ENCODE data around the gene RPRD1A.
A peak's percentile ranks its signal among the peaks of the same experiment; 100 is the strongest.
"Not testable (repeated sequence)": the region's sequence is repeated elsewhere in the genome, so short reads cannot be mapped to it uniquely, and the experiment has no call there.

The RPRD1A gene

DNA sequence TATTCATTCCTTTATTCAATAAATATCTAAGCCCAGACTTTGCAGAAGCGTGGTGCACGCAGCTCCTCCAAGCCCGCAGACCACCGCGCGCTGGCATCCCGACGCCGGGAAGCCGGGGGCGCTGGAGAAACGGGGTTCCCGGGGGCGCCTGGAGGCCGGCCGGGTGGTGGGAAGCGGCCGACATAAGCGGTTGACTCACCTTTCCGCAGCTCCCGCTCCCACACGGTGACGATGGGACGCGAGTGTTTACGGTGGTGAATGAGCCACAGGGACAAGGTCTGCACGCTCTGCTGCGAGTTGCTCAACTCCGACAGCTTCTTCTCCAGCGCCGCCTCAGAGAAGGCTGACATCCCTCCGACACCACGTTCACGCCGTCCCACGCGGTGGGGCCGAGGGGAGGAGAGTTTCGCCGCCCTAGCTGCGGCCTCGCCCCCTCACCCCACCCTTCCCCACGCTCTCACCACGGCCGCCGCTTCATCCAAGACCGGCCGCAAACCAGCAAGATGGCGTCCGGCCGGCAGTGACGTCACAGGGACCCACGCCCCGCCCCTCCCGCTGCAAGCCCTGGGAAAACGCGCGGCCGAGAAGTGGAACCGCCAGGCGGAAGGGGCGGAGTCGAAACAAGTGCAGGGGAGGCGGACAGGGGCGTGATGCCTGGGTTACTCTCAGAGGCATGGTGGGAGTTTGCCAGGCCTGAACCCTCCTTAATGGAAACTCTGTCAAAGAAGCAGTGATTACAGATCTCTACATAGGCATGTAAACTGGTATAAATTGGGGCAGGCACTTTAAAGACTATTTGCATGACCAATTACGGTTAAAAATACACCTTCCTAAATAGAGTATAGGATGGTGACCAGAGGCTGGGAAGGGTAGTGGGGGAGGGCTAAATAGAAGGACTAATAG, at the start of gene RPRD1A:
TSS of gene RPRD1A (minus strand) at position 505 of the 903 bp plus-strand sequence. CDS start at position 350, 155 bp downstream.
- H3K9ac ChIP-seq (ENCODE audit: low read length in 5 of 5): peak within 1 kb of the TSS; percentile 74 to 87 (median 83)
- no peaks in the 10 kb centered on the region for H3K36me3 ChIP-seq (ENCODE audit: control insufficient read depth in 5 of 5, insufficient read depth in 5 of 5, low read length in 5 of 5)
- H3K9me3 ChIP-seq (ENCODE audit: control insufficient read depth in 5 of 5, low read length in 5 of 5): no peaks in the 10 kb centered on the region
- peak within 1 kb of the TSS; percentile 79 for H3K27ac ChIP-seq (ENCODE audit: low read depth, low read length)
- peaks cover 0 to 7% (median 0%) of the 10 kb centered on the region in 5 donors for H3K27me3 ChIP-seq (ENCODE audit: control insufficient read depth in 5 of 5, insufficient read depth in 4 of 5, low read length in 5 of 5)
- peaks cover 7 to 20% (median 18%) of the 10 kb centered on the region in 5 donors for H3K4me1 ChIP-seq (ENCODE audit: control insufficient read depth in 5 of 5, insufficient read depth in 5 of 5, low read length in 5 of 5)
- H3K4me3 ChIP-seq (ENCODE audit: low read depth in 1 of 5, low read length in 5 of 5): peak within 1 kb of the TSS; percentile 82 to 97 (median 95)

DNA sequence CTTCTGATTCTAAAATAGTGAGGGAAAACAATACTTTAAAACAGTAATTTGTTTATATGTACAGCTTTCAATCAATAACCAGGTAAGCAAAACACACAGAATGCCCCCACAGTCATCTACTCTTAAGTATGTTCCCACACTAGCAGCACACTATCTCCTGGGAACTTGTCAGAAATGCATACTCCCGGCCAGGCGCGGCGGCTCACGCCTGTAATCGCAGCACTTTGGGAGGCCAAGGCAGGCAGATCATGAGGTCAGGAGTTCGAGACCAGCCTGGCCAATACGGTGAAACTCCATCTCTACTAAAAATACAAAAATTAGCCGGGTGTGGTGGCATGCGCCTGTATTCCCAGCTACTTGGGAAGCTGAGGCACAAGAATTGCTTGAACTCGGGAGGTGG, 49.4 kb upstream of the RPRD1A start:
- H3K27ac ChIP-seq (ENCODE audit: low read depth, low read length); H3K27me3 ChIP-seq (ENCODE audit: control insufficient read depth in 5 of 5, insufficient read depth in 4 of 5, low read length in 5 of 5): not testable (repeated sequence)
- H3K36me3 ChIP-seq (ENCODE audit: control insufficient read depth in 5 of 5, insufficient read depth in 5 of 5, low read length in 5 of 5): peaks cover 30 to 64% (median 46%) of the 10 kb centered on the region in 5 donors

DNA sequence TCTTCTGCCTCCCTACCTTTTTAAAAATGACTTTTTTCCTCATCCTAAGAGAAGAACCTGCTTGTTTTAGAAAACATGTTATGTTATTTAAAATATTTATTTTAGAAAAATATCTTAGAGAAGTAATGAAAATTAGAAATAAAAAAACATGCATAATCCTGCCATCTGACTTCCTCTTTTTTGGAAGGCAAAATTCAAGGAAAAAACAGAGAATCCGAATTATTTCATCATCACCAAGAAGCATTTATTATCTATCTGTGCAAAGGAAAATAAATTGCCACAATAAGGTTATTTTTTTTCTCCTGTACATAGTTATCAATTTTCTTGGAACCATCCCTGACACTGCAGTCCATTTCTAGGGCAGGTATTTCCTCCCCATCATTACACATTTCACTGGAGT, 47.4 kb upstream of the RPRD1A start:
- H3K27me3 ChIP-seq (ENCODE audit: control insufficient read depth in 5 of 5, insufficient read depth in 4 of 5, low read length in 5 of 5): no peaks in the 10 kb centered on the region
- peaks cover 27 to 63% (median 50%) of the 10 kb centered on the region in 5 donors for H3K36me3 ChIP-seq (ENCODE audit: control insufficient read depth in 5 of 5, insufficient read depth in 5 of 5, low read length in 5 of 5)
- no peak overlapping the region for H3K9ac ChIP-seq (ENCODE audit: low read length in 5 of 5)
- no peak overlapping the region for H3K4me3 ChIP-seq (ENCODE audit: low read depth in 1 of 5, low read length in 5 of 5)
- H3K27ac ChIP-seq (ENCODE audit: low read depth, low read length): no peak overlapping the region
- H3K9me3 ChIP-seq (ENCODE audit: control insufficient read depth in 5 of 5, low read length in 5 of 5): no peaks in the 10 kb centered on the region
- H3K4me1 ChIP-seq (ENCODE audit: control insufficient read depth in 5 of 5, insufficient read depth in 5 of 5, low read length in 5 of 5): peaks cover 0 to 8% (median 0%) of the 10 kb centered on the region in 5 donors

More for the DNA sequence above, 49.4 kb upstream of the RPRD1A start:
- not testable (repeated sequence) for H3K9ac ChIP-seq (ENCODE audit: low read length in 5 of 5); H3K9me3 ChIP-seq (ENCODE audit: control insufficient read depth in 5 of 5, low read length in 5 of 5); H3K4me1 ChIP-seq (ENCODE audit: control insufficient read depth in 5 of 5, insufficient read depth in 5 of 5, low read length in 5 of 5); H3K4me3 ChIP-seq (ENCODE audit: low read depth in 1 of 5, low read length in 5 of 5)

GRCh38 chr18:36114251-36114650, 46.9 kb upstream of the RPRD1A start:
- Histone ChIP-seq H3K27me3 (ENCODE audit: control insufficient read depth in 5 of 5, insufficient read depth in 4 of 5, low read length in 5 of 5) (no peaks in the 10 kb centered on the region), H3K9ac (ENCODE audit: low read length in 5 of 5) (no peak overlapping the region), H3K4me1 (ENCODE audit: control insufficient read depth in 5 of 5, insufficient read depth in 5 of 5, low read length in 5 of 5) (peaks cover 0 to 8% (median 0%) of the 10 kb centered on the region in 5 donors), H3K4me3 (ENCODE audit: low read depth in 1 of 5, low read length in 5 of 5) (no peak overlapping the region), H3K9me3 (ENCODE audit: control insufficient read depth in 5 of 5, low read length in 5 of 5) (no peaks in the 10 kb centered on the region), H3K27ac (ENCODE audit: low read depth, low read length) (no peak overlapping the region), H3K36me3 (ENCODE audit: control insufficient read depth in 5 of 5, insufficient read depth in 5 of 5, low read length in 5 of 5) (peaks cover 31 to 68% (median 50%) of the 10 kb centered on the region in 5 donors)

GRCh38 chr18:36112302-36112701, 44.9 kb upstream of the RPRD1A start:
- H3K27ac ChIP-seq (ENCODE audit: low read depth, low read length): peak overlapping the region; percentile 9
- peak overlapping the region in 1 of 5 donors; percentile 16 for H3K9ac ChIP-seq (ENCODE audit: low read length in 5 of 5)
- H3K4me1 ChIP-seq (ENCODE audit: control insufficient read depth in 5 of 5, insufficient read depth in 5 of 5, low read length in 5 of 5): peaks cover 0 to 8% (median 0%) of the 10 kb centered on the region in 5 donors
- H3K27me3 ChIP-seq (ENCODE audit: control insufficient read depth in 5 of 5, insufficient read depth in 4 of 5, low read length in 5 of 5): no peaks in the 10 kb centered on the region
- peaks cover 29 to 68% (median 47%) of the 10 kb centered on the region in 5 donors for H3K36me3 ChIP-seq (ENCODE audit: control insufficient read depth in 5 of 5, insufficient read depth in 5 of 5, low read length in 5 of 5)
- no peak overlapping the region for H3K4me3 ChIP-seq (ENCODE audit: low read depth in 1 of 5, low read length in 5 of 5)
- no peaks in the 10 kb centered on the region for H3K9me3 ChIP-seq (ENCODE audit: control insufficient read depth in 5 of 5, low read length in 5 of 5)

GRCh38 chr18:36109737-36110136, 42.4 kb upstream of the RPRD1A start:
- H3K36me3 ChIP-seq (ENCODE audit: control insufficient read depth in 5 of 5, insufficient read depth in 5 of 5, low read length in 5 of 5): peaks cover 24 to 53% (median 36%) of the 10 kb centered on the region in 5 donors
- no peaks in the 10 kb centered on the region for H3K9me3 ChIP-seq (ENCODE audit: control insufficient read depth in 5 of 5, low read length in 5 of 5)
- no peak overlapping the region for H3K4me3 ChIP-seq (ENCODE audit: low read depth in 1 of 5, low read length in 5 of 5)
- no peak overlapping the region for H3K27ac ChIP-seq (ENCODE audit: low read depth, low read length)
- H3K9ac ChIP-seq (ENCODE audit: low read length in 5 of 5): no peak overlapping the region
- H3K27me3 ChIP-seq (ENCODE audit: control insufficient read depth in 5 of 5, insufficient read depth in 4 of 5, low read length in 5 of 5): no peaks in the 10 kb centered on the region
- peaks cover 0 to 8% (median 0%) of the 10 kb centered on the region in 5 donors for H3K4me1 ChIP-seq (ENCODE audit: control insufficient read depth in 5 of 5, insufficient read depth in 5 of 5, low read length in 5 of 5)

GRCh38 chr18:36108601-36109000, 41.2 kb upstream of the RPRD1A start:
- Histone ChIP-seq H3K9me3 (ENCODE audit: control insufficient read depth in 5 of 5, low read length in 5 of 5) (no peaks in the 10 kb centered on the region), H3K27me3 (ENCODE audit: control insufficient read depth in 5 of 5, insufficient read depth in 4 of 5, low read length in 5 of 5) (no peaks in the 10 kb centered on the region), H3K4me1 (ENCODE audit: control insufficient read depth in 5 of 5, insufficient read depth in 5 of 5, low read length in 5 of 5) (peaks cover 0 to 8% (median 0%) of the 10 kb centered on the region in 5 donors), H3K9ac (ENCODE audit: low read length in 5 of 5) (no peak overlapping the region), H3K4me3 (ENCODE audit: low read depth in 1 of 5, low read length in 5 of 5) (no peak overlapping the region), H3K27ac (ENCODE audit: low read depth, low read length) (no peak overlapping the region), H3K36me3 (ENCODE audit: control insufficient read depth in 5 of 5, insufficient read depth in 5 of 5, low read length in 5 of 5) (peaks cover 19 to 44% (median 28%) of the 10 kb centered on the region in 5 donors)

- Histone ChIP-seq H3K9me3 (ENCODE audit: control insufficient read depth in 5 of 5, low read length in 5 of 5) (no peaks in the 10 kb centered on the region), H3K36me3 (ENCODE audit: control insufficient read depth in 5 of 5, insufficient read depth in 5 of 5, low read length in 5 of 5) (peaks cover 19 to 40% (median 25%) of the 10 kb centered on the region in 5 donors), H3K27me3 (ENCODE audit: control insufficient read depth in 5 of 5, insufficient read depth in 4 of 5, low read length in 5 of 5) (no peaks in the 10 kb centered on the region), H3K4me3 (ENCODE audit: low read depth in 1 of 5, low read length in 5 of 5) (no peak overlapping the region), H3K4me1 (ENCODE audit: control insufficient read depth in 5 of 5, insufficient read depth in 5 of 5, low read length in 5 of 5) (peaks cover 0 to 8% (median 0%) of the 10 kb centered on the region in 5 donors), H3K27ac (ENCODE audit: low read depth, low read length) (no peak overlapping the region), H3K9ac (ENCODE audit: low read length in 5 of 5) (no peak overlapping the region)
These were observed 40.8 kb upstream of the RPRD1A start for GRCh38 chr18:36108196-36108595.

DNA sequence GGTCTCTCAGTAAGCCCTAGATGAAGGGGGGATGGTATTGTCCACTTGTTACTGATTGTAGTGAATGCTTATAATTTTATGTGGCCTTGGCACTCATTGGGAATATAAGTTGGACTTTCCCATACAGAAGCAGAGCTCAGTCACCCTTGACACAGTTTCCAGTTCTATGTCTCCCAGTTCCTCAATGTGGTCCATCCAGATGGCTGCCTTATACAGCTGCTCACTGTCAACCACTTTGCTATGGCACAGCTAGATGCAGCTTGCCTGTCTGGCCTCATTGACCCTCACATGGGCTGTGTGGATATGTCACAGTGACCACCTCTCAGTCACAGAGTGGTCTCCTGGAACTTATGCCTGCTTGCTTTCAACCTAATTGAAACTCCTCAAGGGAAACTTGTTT, 40.1 kb upstream of the RPRD1A start:
- H3K4me3 ChIP-seq (ENCODE audit: low read depth in 1 of 5, low read length in 5 of 5): no peak overlapping the region
- H3K9ac ChIP-seq (ENCODE audit: low read length in 5 of 5): no peak overlapping the region
- H3K36me3 ChIP-seq (ENCODE audit: control insufficient read depth in 5 of 5, insufficient read depth in 5 of 5, low read length in 5 of 5): peaks cover 19 to 35% (median 21%) of the 10 kb centered on the region in 5 donors
- peaks cover 0 to under 1% (median 0%) of the 10 kb centered on the region in 5 donors for H3K9me3 ChIP-seq (ENCODE audit: control insufficient read depth in 5 of 5, low read length in 5 of 5)
- no peaks in the 10 kb centered on the region for H3K27me3 ChIP-seq (ENCODE audit: control insufficient read depth in 5 of 5, insufficient read depth in 4 of 5, low read length in 5 of 5)
- H3K4me1 ChIP-seq (ENCODE audit: control insufficient read depth in 5 of 5, insufficient read depth in 5 of 5, low read length in 5 of 5): peaks cover 0 to 2% (median 0%) of the 10 kb centered on the region in 5 donors
- no peak overlapping the region for H3K27ac ChIP-seq (ENCODE audit: low read depth, low read length)

DNA sequence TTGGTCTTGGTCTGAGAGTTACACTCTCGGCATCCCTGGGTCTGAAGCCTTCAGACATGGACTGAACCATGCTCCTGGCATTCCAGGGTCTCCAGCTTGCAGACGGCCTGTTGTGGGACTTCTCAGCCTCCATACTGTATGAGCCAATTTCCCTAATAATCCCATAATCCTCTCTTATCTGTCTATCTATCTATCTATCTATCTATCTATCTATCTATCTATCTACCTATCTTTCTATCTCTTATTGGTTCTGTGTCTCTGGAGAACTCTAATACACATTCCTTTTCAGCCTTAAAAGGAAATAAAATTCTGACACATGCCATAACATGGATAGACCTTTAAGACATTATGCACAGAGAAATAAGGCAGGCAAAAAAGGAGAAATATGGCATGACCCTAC, 37.4 kb upstream of the RPRD1A start:
- H3K27ac ChIP-seq (ENCODE audit: low read depth, low read length): no peak overlapping the region
- H3K4me1 ChIP-seq (ENCODE audit: control insufficient read depth in 5 of 5, insufficient read depth in 5 of 5, low read length in 5 of 5): no peaks in the 10 kb centered on the region
- H3K27me3 ChIP-seq (ENCODE audit: control insufficient read depth in 5 of 5, insufficient read depth in 4 of 5, low read length in 5 of 5): peaks cover 0 to 2% (median 0%) of the 10 kb centered on the region in 5 donors
- H3K36me3 ChIP-seq (ENCODE audit: control insufficient read depth in 5 of 5, insufficient read depth in 5 of 5, low read length in 5 of 5): peaks cover 0 to 13% (median 5%) of the 10 kb centered on the region in 5 donors
- H3K9ac ChIP-seq (ENCODE audit: low read length in 5 of 5): no peak overlapping the region
- no peak overlapping the region for H3K4me3 ChIP-seq (ENCODE audit: low read depth in 1 of 5, low read length in 5 of 5)
- H3K9me3 ChIP-seq (ENCODE audit: control insufficient read depth in 5 of 5, low read length in 5 of 5): peaks cover 0 to 9% (median 8%) of the 10 kb centered on the region in 5 donors

Measured in subcutaneous abdominal adipose tissue (tissue), 5 donors.